A549 (cell line): ENCODE measurements around the gene MRPL33.

ENCODE experiments used
- CTCF ChIP-seq: fragments of >200 bp; sonication (Bioruptor Twin); formaldehyde crosslinking; IDR thresholded peaks from 3 replicates; pipeline ENCODE4 v1.5.1; 2016
- MAZ ChIP-seq: fragments of 150-350 bp; IDR thresholded peaks from 2 replicates; pipeline ENCODE4 v1.6.1; 2014; ENCODE audit warnings: antibody characterized with exemption, low read depth, low read length, borderline replicate concordance
- PHF8 ChIP-seq: fragments of 200-600 bp; sonication (generic); IDR thresholded peaks from 2 replicates; pipeline ENCODE4 v1.6.1; 2016; ENCODE audit warnings: low read depth, mild to moderate bottlenecking, antibody characterized with exemption, moderate library complexity, borderline replicate concordance

- TF ChIP-seq MAZ: no peak
- TF ChIP-seq CTCF: no peak
- no peak for TF ChIP-seq PHF8
Measured at GRCh38 chr2:27809761-27810241, 38.3 kb downstream of the MRPL33 start.
